Left ventricle myocardium inferior (tissue), 1 donor: ENCODE data around the gene GHRH. TPM values are rescaled to one million over a fixed set of nuclear protein-coding genes. Genes with fewer than 3 reads are reported as not detected.

Experiments used
- DNase-seq: peaks from one replicate; pipeline ENCODE4 v3.0.0-alpha.2; 2020
- H3K27ac ChIP-seq: fragments of 200-600 bp; replicated peaks from 2 replicates; pipeline ENCODE4 v1.8.0; 2021
- H3K27me3 ChIP-seq: fragments of 200-600 bp; 2 replicates; pipeline ENCODE4 v1.8.0; 2021; ENCODE audit warnings: low read depth
- H3K36me3 ChIP-seq: fragments of 200-600 bp; 2 replicates; pipeline ENCODE4 v1.8.0; 2021
- H3K4me1 ChIP-seq: fragments of 200-600 bp; 2 replicates; pipeline ENCODE4 v1.8.0; 2021
- H3K4me3 ChIP-seq: fragments of 200-600 bp; 2 replicates; pipeline ENCODE4 v1.8.0; 2021; ENCODE audit warnings: mild to moderate bottlenecking, moderate library complexity
- H3K9me3 ChIP-seq: fragments of 200-600 bp; replicated peaks from 2 replicates; pipeline ENCODE4 v1.8.0; 2021
- intact Hi-C: fragments of 100-400 bp; cut with micrococcal nuclease; formaldehyde crosslinking; loops from one replicate; pipeline ENCODE4 v1.11.0; 2022
- long read RNA-seq: library from polyadenylated mRNA; unstranded; transcript quantifications from one replicate; pipeline ENCODE4 v2.0.0, GENCODE V29; 2021
- total RNA-seq: library from RNA; stranded (reverse); fragmentation: NEBNext Ultra II Directional; extraction: Animal tissue kit (Norgen Biotek cat#: 25700); gene quantifications from one replicate; pipeline ENCODE4 v1.2.1, GENCODE V29; 2021
- TF ChIP-seq, protein P1 (sequence below): fragments of 200-600 bp; IDR thresholded peaks from 2 replicates; pipeline ENCODE4 v1.8.0; 2021; ENCODE audit warnings: antibody characterized with exemption, mild to moderate bottlenecking, borderline replicate concordance
- donor health status: DM: no; HTN: yes; CAD: no; lungs with severe emphysema.

GHRH gene, protein sequence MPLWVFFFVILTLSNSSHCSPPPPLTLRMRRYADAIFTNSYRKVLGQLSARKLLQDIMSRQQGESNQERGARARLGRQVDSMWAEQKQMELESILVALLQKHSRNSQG
- 0.93 TPM for total RNA-seq
- long read RNA-seq: 0 reads

DNA sequence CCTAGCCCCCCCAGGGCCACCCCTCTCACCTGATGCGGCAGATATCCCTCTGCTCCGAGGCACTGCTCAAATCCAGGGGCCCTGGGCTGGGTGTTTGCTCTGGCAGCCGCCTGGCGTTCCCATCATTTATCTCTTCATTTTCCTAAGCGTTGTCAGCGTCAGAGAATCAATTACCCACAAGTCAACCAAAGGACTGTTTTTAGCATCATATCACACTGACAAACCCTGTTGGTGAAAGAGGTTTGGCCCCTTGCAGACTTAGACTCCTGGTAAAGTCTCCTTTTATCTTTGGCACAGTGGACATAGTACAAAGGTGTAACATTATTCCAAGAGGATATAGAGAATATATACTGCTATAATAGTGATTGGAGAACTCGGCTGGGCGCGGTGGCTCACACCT, at the start of gene GHRH:
TSS of gene GHRH (minus strand) at position 101 of the 400 bp plus-strand sequence. CDS start 4,925 bp downstream, outside the sequence.
- no peak for DNase-seq
- Histone ChIP-seq H3K9me3 (no peaks in the 10 kb centered on the region), H3K36me3 (no peaks in the 10 kb centered on the region), H3K4me3 (no peak within 1 kb of the TSS), H3K4me1 (no peaks in the 10 kb centered on the region), H3K27ac (no peak within 1 kb of the TSS), H3K27me3 (peaks cover 64% of the 10 kb centered on the region)
- TF ChIP-seq, protein P1, sequence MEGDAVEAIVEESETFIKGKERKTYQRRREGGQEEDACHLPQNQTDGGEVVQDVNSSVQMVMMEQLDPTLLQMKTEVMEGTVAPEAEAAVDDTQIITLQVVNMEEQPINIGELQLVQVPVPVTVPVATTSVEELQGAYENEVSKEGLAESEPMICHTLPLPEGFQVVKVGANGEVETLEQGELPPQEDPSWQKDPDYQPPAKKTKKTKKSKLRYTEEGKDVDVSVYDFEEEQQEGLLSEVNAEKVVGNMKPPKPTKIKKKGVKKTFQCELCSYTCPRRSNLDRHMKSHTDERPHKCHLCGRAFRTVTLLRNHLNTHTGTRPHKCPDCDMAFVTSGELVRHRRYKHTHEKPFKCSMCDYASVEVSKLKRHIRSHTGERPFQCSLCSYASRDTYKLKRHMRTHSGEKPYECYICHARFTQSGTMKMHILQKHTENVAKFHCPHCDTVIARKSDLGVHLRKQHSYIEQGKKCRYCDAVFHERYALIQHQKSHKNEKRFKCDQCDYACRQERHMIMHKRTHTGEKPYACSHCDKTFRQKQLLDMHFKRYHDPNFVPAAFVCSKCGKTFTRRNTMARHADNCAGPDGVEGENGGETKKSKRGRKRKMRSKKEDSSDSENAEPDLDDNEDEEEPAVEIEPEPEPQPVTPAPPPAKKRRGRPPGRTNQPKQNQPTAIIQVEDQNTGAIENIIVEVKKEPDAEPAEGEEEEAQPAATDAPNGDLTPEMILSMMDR: no peak
- intact Hi-C loops: no loop called here

- H3K4me3 ChIP-seq: no peak overlapping the region
- H3K4me1 ChIP-seq: peaks cover 64% of the 10 kb centered on the region
- no peaks in the 10 kb centered on the region for H3K9me3 ChIP-seq
- TF ChIP-seq, protein P1: no peak
- peaks cover 32% of the 10 kb centered on the region for H3K36me3 ChIP-seq
- no peak overlapping the region for H3K27ac ChIP-seq
- DNase-seq: no peak
- no peaks in the 10 kb centered on the region for H3K27me3 ChIP-seq
- intact Hi-C loops: no loop called here
Measured at GRCh38 chr20:37310951-37311350, 49.3 kb upstream of the GHRH start.

DNA sequence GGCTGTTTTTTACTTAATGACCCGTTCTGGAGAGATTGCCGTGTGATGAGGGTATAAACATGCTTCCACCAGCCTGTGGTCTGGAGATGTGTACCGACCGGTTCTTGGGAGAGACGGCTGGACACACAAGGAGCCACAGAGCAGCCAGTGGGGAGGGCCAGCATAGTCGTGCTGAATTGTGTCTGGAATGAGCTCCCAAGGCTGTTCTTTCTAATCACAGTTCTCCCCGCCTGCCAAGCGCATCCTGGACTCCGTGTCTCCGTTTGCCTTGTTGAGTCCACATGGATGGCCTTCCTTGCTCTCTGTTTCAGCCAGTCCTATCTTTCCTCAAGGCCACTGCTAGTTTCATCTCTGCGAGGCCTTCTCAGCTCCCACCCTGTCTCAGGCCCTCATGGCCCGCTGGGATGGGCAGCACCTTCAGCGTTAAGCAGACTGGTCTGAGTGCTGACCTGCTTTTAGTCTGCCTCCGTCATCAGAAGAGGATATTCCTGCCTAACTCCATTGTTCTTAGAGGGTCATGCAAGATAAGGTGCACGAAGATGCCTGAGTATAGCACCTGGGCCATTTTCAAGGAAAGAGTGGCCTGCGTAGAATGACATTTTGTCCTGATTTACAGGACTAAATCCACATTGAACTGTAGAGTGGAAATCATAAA, 48.4 kb upstream of the GHRH start:
- TF ChIP-seq, protein P1: no peak
- no peak for DNase-seq
- Histone ChIP-seq H3K9me3 (no peaks in the 10 kb centered on the region), H3K27ac (no peak overlapping the region), H3K36me3 (peaks cover 32% of the 10 kb centered on the region), H3K4me3 (no peak overlapping the region), H3K4me1 (peaks cover 55% of the 10 kb centered on the region), H3K27me3 (no peaks in the 10 kb centered on the region)
- intact Hi-C loops: no loop called here

DNA sequence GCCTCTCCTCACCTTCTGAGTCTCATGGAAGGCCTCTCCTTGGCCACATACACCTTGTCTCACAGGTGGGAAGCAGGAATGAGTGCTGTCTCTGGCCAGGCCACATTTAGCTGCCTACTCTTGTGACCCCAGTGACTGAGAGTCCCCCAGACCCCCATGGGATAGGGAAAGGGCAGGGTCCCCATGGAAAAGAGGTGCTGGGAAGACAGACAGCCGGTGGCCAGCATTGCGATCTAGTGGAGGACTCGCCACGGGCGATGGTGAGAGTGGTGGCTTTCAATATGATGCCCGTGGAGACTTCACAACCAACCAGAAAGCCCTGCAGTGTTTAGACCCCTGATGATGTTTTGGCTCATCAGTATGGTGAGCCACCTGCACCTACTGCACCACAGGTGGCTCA, 47.7 kb upstream of the GHRH start:
- TF ChIP-seq, protein P1: no peak
- no peak for DNase-seq
- Histone ChIP-seq H3K9me3 (no peaks in the 10 kb centered on the region), H3K27ac (no peak overlapping the region), H3K4me3 (no peak overlapping the region), H3K36me3 (peaks cover 32% of the 10 kb centered on the region), H3K27me3 (no peaks in the 10 kb centered on the region), H3K4me1 (peaks cover 48% of the 10 kb centered on the region)
- intact Hi-C loops: no loop called here

- no peaks in the 10 kb centered on the region for H3K27me3 ChIP-seq
- no peak overlapping the region for H3K4me3 ChIP-seq
- no peak for DNase-seq
- peak overlapping the region; percentile 43 for H3K27ac ChIP-seq
- no peaks in the 10 kb centered on the region for H3K9me3 ChIP-seq
- peaks cover 44% of the 10 kb centered on the region for H3K4me1 ChIP-seq
- intact Hi-C loops: no loop called here
- TF ChIP-seq, protein P1: no peak
- H3K36me3 ChIP-seq: peaks cover 37% of the 10 kb centered on the region
Measured at GRCh38 chr20:37308086-37309050, 46.8 kb upstream of the GHRH start.
